GM19099 (cell line): Measurements from ENCODE around the gene GPNMB.
A peak's percentile ranks its signal among the peaks of the same experiment; 100 is the strongest.

Experiments
- POLR2A ChIP-seq: IDR thresholded peaks from 3 replicates; pipeline ENCODE4 v1.6.1; 2011; ENCODE audit warnings: low read depth; ENCODE audit not compliant: insufficient read length; ENCODE audit errors: extremely low read depth

The GPNMB gene

DNA sequence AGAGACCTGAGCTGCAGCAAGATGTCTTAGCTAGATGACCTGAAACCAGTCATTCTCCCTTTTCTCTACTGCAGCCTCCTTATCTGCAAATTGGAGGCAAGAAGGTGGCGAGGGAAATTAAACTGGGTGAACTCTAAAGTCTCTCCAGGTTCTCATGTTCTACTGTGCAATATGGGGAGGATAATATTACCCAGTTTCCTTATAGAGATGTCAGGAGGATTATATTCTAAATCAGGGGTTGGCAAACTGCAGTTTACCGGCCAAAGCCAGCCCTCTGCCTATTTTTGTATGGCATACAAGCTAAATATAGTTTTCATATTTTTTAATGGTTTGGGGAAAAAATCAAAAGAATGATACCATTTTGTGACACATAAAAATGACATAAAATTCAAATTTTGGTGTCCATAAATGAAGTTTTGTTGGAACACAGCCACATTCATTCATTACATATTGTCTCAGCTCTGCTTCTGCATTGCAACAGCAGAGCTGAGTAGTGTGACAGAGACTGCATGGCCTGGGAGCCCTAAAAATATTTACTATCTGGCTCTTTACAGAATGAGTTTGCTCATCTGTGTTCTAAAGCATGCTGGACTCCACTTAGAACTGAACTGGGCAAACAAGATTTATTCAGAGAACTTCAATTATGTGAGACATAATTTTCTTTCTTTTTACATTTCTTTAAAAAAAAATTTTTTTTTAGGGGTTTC lies 33.4 kb downstream of the GPNMB start:
- no peak for TF ChIP-seq POLR2A

DNA sequence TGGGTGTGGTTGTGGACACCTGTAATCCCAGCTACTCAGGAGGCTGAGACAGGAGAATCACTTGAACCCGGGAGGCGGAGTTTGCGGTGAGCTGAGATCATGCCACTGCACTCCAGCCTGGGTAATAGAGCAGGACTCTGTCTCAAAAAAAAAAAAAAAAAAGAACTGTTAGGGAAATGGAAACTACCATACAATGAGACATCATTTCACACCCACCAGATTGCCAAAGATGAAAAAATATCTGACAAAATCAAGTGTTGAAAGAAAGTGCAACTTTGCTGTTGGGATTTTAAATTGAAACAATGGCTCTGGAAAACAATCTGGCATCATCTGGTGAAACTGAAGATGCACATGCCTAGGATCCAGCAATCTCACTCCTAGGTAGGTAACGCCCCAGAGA lies 36.5 kb downstream of the GPNMB start:
- TF ChIP-seq POLR2A, result no peak

DNA sequence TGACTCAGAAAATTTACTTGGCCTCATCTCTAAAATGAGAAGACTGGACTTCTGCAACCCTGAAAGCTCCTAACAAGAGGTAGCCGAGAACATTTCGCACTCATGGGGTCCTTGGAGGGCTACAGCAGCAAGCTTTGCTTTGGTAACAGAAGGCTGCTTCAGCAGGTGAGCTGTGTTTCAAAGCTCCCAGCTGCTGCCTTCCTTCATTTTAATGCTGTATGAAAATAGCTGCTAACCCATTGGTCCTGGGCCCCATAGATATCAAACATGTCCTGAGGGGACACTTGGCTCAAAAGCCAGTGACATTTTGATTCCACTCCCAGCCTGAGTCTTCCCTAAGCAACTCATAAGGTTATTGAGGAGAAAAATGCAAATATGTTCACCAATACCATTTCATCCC lies 38.3 kb downstream of the GPNMB start:
- no peak for TF ChIP-seq POLR2A

DNA sequence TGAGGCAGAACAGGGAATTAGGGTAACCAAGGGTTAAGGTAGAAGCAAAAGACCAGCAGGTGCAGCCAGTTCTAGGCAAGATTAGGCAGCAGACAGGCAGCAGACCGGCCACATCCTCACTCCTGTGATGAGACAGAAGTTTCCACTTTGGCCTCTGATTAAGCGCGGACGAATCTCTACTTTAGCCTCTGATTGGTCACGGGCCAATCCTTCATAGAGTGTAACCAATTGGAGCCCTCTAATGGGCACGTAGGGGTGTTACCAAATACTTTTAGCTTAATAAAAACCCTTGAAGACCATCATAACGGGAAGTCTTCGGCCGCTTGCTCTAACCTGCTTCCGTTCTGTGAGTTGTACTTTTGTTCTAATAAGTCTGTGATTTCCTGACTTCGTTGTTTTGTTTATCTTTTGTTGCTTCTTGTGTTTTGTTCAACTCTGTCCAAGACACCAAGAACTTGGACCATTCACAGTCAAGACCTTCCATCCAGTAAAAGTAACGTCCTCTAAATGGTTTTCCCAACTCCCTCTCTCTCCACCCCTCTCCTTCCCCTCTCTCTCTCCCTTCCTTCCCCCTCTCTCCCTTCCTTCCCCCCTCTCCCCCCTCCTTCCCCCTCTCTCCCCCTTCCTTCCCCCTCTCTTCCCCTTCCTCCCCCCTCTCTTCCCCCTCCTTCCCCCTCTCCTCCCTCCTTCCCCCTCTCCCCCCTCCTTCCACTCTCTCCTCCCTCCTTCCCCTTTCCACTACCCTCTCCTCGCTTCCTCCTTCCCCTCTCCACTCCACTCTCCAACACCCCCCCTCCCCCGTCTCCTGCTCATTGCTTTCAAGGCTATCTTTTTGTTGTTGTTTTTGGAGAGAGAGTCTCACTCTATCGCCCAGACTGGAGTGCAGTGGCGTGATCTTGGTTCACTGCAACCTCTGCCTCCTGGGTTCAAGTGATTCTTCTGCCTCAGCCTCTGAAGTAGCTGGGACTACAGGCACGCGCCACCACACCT lies 39.4 kb downstream of the GPNMB start:
- no peak for TF ChIP-seq POLR2A

DNA sequence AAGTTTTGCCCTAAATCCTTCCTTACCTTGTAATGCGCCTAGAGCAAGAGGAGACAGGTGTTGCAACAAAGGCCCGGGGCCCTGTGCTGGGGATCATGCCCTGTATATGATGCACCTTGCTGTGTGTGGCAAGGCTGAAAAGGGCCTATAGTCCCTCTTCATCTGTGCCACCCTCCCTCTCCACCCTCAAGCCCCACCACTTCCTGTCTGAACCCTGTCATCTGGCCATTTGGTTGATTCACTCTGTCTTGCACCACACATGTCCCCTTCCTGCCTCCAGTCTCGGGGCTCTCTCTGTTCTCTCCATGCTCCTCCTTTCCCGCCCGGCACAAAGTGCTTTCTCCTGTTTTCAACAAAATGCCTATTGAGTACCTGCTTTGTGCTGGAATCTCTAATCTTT lies 41.0 kb downstream of the GPNMB start:
- no peak for TF ChIP-seq POLR2A

DNA sequence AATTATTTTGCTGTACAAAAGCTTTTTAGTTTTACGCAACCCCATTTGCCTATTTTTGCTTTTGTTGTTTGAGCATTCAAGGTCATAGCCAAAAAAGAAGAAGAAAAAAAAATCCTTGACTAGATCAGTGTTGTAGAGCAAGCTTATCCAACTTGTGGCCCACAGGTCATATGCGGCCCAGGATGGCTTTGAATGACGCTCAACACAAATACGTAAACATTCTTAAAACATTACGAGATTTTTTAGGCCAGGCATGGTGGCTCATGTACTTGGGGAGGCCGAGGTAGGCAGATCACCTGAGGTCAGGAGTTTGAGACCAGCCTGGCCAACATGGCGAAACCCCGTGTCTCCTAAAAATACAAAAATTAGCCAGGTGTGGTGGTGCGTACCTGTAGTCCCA lies 44.4 kb downstream of the GPNMB start:
- no peak for TF ChIP-seq POLR2A

DNA sequence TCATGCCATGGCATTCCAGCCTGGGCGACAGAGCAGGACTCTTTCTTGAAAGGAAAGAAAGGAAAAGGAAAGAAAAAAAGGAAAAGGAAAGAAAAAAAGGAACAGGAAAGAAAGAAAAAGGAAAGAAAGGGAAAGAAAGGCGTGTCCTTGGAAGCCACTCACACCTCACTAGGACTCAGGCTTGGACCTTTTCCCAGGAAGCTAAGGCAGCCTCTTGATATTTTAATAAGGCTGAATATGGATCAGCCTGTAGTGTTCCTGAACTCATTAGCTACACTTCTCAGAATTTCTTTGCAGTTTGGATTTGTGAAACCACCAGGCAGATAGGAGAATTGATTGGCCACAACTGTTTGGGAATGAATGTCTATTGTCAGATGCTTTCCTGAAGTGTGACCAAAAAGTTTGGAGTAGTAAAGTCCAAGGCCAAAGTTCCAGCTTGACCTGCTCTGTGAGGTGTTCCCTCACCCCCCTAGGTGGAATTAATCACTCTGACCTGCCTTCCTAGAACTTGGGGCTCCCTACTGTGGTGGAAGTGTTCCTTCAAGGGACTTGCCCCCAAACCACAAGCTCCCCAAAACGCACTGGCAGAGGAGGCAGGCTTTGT lies 45.5 kb downstream of the GPNMB start:
- no peak for TF ChIP-seq POLR2A

DNA sequence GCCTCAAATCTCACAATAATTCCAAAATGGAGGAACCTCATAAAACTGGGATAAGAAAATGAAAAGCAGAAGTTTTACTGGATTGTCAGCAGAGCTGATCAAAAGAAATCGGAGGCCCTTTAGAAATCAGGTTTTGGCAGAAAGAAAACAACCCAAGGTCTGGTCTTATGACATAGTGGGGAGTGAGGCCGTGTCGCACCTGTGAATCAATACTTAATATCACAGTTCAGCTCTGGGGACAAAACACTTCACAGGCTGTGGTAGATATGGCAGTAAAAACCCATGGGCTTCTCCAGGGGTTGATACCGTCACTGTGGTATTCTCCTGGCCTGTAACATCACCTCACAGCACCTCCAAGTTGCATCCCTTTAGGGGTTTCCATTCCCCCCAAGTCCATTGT lies 46.0 kb downstream of the GPNMB start:
- no peak for TF ChIP-seq POLR2A

DNA sequence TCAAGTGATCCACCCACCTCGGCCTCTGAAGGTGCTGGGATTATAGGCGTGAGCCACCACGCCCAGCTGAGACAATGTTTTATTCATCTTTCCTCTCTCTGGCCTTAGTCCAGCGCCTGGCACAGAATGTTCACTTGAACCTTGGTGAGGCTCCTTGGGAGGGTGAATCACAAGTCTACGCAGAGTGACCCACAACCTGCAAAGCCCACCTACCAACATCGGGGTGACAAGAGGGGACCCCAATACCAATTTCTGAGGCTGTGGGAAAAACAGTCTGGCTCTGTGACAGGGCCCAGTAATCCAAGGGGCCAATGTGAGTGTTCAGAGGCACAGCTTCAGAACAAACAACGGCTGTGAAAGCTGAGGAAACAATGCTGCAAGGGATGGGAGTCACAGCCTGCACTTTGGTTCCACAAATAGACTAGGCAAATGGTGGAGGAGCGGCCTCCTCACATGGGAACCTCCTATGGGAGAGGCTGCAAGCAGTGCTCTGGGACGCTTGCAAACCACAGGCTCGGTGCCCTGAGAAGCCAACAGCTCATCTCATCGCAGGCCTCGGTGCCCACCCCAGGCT lies 47.0 kb downstream of the GPNMB start:
- no peak for TF ChIP-seq POLR2A

DNA sequence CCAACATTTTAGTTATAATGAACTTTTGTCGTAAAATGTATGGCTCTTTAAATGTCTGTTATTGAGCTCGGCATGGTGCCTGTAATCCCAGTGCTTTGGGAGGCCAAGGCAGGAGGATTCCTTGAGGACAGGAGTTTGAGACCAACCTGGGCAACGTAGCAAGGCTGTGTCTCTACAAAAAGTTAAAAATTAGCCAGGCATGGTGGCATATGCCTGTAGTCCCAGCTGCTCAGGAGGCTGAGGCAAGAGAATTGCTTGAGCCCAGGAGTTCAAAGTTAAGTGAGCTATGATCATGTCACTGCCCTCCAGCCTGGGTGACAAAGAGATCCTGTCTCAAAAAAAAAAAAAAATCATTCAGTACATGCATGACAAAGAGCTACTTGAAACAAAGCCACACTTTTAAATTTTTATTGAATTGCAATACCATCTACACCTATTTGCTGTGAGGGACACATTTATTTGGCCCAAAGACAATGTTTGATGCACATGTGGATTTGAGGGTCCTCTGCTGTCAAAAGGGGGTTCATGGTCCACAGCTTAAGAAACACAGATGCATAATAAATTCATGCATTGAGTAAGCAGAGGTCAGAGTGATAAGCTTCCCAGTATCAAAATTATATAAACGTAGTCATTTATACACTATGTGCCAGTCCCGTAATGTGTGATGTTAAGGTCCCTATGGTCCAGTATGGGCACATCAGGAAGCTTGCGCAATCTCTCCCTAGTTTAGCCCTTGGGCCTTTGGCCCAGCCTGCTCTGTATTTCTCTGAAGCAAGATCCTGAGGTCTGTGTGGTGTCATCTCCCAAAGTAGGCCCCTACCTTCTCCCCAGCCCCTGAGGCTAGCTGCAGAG lies 48.2 kb downstream of the GPNMB start:
- TF ChIP-seq POLR2A, result no peak

DNA sequence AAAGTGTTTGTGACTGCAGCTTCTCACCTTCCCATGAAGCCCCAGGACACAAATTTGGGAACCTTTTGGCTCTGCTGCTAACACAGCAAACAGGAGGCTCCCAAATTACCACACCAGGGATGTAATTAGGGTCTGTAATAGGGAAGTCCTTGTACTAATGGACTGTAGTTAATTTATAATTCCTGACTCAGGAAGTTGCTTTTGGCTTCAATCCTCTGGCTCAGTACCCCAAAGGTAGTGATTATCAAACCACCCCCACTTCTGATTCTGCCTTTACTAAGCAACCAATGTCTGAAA lies 48.8 kb downstream of the GPNMB start:
- TF ChIP-seq POLR2A, result no peak

DNA sequence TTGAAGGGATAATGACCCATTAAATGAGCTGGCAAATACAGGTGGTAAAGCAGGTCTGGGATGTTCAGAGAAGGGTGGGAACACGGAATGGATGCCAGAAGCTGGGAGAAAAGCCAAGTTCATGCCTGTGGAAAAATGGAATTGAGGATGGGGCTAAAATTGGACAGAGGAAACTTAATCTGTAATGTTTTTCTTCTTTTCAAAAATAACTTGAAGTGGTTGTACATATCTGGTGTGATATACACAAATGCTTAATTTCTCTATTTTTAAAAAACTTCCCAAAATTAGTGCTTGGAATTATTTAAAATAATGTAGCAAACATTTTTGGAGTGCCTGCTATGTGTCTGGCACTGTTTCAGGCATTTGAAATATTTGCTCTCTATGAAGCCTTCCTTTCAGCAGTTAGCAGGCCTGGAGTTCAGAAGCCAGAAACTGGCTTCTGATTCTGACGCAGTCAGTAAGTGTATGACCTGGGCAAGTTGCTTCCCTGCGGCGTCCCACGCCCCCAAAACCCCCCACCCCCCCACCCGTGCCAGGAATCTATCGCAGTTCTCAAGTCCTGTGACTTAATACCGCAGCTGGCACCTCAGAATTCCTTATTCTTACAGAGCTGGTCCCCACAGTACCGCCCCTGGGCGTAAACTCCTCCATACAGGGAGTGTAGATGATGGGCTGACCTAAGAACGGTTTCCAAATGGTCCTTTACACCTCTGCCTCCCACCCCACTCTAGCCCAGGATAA lies 51.7 kb downstream of the GPNMB start:
- no peak for TF ChIP-seq POLR2A

DNA sequence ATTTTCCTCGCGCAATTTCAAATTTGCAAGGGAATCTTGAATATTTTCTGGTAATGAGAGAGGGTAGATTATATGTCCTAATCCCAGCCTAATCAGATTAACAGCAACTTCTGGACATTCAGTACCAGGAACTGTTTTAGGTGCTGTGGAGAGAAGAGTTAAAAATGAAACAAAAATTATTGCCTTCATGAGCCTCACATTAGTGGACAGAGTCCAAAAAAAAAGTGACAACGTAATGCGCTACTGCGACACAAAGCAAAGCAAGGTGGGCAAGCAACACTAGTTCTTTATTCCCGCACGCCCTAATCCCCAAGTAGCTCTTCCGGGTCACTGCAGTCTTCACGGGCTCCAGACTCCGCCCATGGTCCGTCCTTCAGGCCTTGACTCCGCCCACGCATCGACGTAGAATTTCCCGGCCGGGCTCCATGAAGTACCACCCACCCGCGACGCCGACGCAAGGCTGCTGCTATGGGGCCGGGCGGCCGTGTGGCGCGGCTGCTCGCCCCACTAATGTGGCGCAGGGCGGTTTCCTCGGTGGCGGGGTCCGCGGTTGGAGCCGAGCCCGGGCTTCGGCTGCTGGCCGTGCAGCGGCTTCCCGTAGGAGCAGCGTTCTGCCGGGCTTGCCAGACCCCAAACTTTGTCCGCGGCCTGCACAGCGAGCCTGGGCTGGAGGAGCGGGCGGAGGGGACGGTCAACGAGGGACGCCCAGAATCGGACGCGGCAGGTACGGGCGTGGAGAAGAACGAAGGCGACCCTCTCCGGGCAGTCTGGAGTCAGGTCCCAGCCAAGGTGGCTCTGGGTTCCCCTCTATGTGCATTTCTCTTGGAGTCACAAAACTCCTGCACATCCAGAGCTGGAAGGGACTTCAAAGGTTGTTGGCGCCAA lies 52.6 kb downstream of the GPNMB start, which contains the start of gene MALSU1:
TSS of gene MALSU1 (plus strand) at position 455 of the 885 bp plus-strand sequence. CDS start at position 469, 14 bp downstream.
- TF ChIP-seq POLR2A, result peak; percentile 95

DNA sequence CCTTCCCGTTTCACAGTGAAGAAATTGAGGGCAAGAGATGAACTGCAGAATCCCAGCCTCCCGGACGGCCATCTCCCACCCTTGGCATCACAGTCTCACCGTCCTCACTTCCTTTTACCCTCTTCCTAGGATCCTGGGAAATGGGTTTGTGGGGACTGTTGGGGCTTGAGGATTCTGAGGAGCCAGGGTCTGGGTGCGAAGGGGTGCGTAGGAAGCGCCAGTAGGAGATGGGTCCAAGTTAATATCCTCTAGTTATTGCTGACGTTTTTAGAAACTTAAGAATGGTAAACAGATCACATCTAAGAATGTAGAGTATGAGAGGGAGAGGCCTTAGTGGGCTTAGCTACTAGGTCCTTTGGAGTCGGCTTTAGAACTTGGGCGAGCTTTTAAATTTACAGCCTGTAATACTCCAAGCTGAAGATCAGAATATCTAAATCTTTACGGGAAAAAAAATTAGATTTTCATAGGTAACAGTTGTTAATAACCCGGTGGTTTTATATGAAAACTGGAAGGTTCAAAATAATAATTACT lies 53.3 kb downstream of the GPNMB start:
- TF ChIP-seq POLR2A, result no peak
